ENCODE results near the gene RAB3C.

RAB3C gene

GRCh38 chr5:58904737-58905136 lies 321.9 kb downstream of the RAB3C start:
- no peak for TF ChIP-seq CTCF (conservative IDR thresholded peaks at IDR 0.05; ENCODE audit: low read length)
- no peak for TF ChIP-seq EZH2phosphoT487 (IDR thresholded peaks at IDR 0.05; ENCODE audit: borderline replicate concordance)

GRCh38 chr5:58905944-58906343 lies 323.1 kb downstream of the RAB3C start:
- H2AFZ ChIP-seq (ENCODE audit: low read length): no peak overlapping the region
- H3K36me3 ChIP-seq (ENCODE audit: insufficient read depth, low read length): no peaks in the 10 kb centered on the region
- H3K4me3 ChIP-seq (ENCODE audit: low read length, poor library complexity, severe bottlenecking): no peak overlapping the region
- no peaks in the 10 kb centered on the region for H4K20me1 ChIP-seq (ENCODE audit: insufficient read depth, low read length, poor library complexity, severe bottlenecking)
- H3F3A ChIP-seq (ENCODE audit: low read depth): no peaks in the 10 kb centered on the region
- no peak overlapping the region for H3K4me2 ChIP-seq (ENCODE audit: low read depth, low read length, poor library complexity, severe bottlenecking)
- no peaks in the 10 kb centered on the region for H3K9me2 ChIP-seq (replicated peaks; ENCODE audit: low read depth, low read length)
- no peak overlapping the region for H3K9ac ChIP-seq (ENCODE audit: low read depth, low read length, poor library complexity, severe bottlenecking)
- H3K27me3 ChIP-seq (ENCODE audit: insufficient read depth, low read length, poor library complexity, severe bottlenecking): no peaks in the 10 kb centered on the region
- H3K79me2 ChIP-seq (ENCODE audit: insufficient read depth, low read length): no peaks in the 10 kb centered on the region
- TF ChIP-seq EZH2phosphoT487 (IDR thresholded peaks at IDR 0.05; ENCODE audit: borderline replicate concordance) (no peak), CTCF (conservative IDR thresholded peaks at IDR 0.05; ENCODE audit: low read length) (no peak)
- no peaks in the 10 kb centered on the region for H3K4me1 ChIP-seq (ENCODE audit: insufficient read depth, low read length, poor library complexity, severe bottlenecking)
- no peaks in the 10 kb centered on the region for H3K9me3 ChIP-seq (ENCODE audit: insufficient read depth, low read depth, low read length)

More at GRCh38 chr5:58904737-58905136, 321.9 kb downstream of the RAB3C start:
- Histone ChIP-seq H3K4me3 (ENCODE audit: low read length, poor library complexity, severe bottlenecking) (no peak overlapping the region), H3K4me1 (ENCODE audit: insufficient read depth, low read length, poor library complexity, severe bottlenecking) (no peaks in the 10 kb centered on the region), H3F3A (ENCODE audit: low read depth) (no peaks in the 10 kb centered on the region), H3K4me2 (ENCODE audit: low read depth, low read length, poor library complexity, severe bottlenecking) (no peak overlapping the region), H3K79me2 (ENCODE audit: insufficient read depth, low read length) (no peaks in the 10 kb centered on the region), H3K9ac (ENCODE audit: low read depth, low read length, poor library complexity, severe bottlenecking) (no peak overlapping the region), H3K27me3 (ENCODE audit: insufficient read depth, low read length, poor library complexity, severe bottlenecking) (no peaks in the 10 kb centered on the region), H4K20me1 (ENCODE audit: insufficient read depth, low read length, poor library complexity, severe bottlenecking) (no peaks in the 10 kb centered on the region), H3K9me2 (replicated peaks; ENCODE audit: low read depth, low read length) (no peaks in the 10 kb centered on the region), H3K9me3 (ENCODE audit: insufficient read depth, low read depth, low read length) (no peaks in the 10 kb centered on the region), H2AFZ (ENCODE audit: low read length) (no peak overlapping the region), H3K36me3 (ENCODE audit: insufficient read depth, low read length) (no peaks in the 10 kb centered on the region)
